COLO829 (cell line): ENCODE results near the gene PCIF1.
"Not testable (repeated sequence)": the region's sequence is repeated elsewhere in the genome, so short reads cannot be mapped to it uniquely, and the experiment has no call there.

ENCODE experiments used
- DNase-seq: peaks from one replicate; pipeline ENCODE4 v3.0.0; 2012; ENCODE audit warnings: low spot score

The PCIF1 gene

DNA sequence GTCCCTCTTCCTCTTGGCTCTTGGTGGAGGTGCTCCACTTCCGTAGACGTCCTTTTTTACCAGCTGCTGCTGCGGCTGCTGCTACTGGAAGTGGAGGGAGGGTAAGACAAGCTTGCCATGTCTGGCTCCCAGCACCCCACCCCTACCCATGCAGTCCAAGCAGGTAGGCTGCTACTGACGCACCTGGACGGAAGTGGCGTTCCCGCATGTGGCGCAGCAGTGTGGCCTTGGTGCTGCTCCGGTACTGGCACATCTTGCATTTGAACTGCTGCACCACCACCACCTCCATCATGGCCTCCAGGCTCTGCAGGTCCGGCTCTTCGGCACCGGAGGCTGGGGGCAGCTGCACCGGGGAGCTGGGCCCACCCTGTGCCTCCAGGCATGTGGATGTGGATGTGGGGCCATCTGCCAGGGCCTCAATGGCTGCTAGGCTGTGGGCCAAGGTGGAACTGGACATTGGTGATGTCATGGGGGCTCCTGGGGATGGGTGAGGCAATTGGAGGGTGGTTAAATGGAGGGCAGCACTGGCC is 33.1 kb downstream of the PCIF1 start:
- DNase-seq, result no peak

DNA sequence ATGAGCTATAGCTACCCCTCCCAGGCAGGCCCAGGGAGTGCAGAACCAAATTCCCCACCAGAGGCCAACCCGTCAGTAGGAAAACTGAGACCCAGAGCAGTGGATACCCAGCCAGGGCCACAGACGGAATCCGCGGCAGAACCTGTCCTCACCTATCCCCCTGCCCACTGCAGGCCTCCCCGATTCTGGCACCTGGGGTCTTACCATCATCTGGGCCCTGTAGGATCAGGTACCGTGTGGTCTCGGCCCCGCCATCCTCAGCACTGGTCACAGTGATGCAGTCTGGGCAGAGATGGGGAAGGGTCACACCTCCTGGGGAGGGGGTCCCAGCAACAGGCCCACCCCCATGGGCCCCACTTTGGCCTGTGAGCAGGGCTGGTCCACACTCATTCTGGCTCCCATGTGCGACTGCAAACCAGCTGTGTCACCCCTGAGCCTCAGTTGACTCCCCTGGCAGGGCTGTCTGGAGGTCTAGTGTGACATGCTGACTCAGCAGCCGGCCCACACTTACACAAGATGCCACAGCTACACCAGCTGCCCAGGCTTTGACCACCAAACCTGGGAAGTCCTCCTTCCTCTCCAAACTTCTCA is 33.7 kb downstream of the PCIF1 start:
- DNase-seq, result no peak

DNA sequence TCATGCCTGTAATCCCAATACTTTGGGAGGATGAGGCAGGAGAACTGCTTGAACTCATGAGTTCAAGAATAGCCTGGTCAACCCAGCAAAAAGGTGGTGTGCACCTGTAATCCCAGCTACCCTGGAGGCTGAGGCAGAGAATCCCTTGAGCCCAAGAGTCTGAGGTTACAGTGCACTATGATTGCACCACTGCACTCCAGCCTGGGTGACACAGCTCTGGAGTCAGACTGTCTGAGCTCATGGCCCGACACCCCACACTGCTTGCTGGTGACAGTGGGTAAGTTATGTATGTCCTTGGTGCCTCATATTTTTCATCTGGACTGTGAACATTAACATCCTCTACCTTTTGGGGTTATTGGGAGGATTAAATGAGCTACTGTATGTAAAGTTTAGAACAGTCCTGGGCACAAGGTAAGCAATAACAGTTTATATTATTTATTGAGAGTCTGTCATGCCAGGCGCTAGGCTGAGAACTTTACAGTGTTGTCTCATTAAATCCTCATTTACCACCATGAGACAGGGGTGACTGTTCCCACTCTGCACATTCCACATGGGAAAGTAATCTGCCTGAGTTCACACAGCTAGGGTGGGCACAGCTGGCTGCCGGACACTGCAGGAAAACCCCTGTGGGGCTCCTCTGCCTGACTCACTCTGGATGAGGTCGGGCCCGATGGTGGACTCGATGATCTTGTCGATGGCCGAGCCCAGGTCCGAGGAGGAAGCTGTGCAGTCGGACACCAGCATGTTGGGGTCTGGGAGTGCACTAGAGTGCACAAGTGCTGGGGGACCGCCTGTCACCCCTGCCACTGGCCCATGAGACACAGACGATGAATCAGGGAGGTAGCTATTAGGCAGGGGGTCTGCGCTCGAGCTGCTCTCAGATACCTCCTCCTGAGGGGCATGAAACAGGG is 34.6 kb downstream of the PCIF1 start:
- DNase-seq, result no peak

DNA sequence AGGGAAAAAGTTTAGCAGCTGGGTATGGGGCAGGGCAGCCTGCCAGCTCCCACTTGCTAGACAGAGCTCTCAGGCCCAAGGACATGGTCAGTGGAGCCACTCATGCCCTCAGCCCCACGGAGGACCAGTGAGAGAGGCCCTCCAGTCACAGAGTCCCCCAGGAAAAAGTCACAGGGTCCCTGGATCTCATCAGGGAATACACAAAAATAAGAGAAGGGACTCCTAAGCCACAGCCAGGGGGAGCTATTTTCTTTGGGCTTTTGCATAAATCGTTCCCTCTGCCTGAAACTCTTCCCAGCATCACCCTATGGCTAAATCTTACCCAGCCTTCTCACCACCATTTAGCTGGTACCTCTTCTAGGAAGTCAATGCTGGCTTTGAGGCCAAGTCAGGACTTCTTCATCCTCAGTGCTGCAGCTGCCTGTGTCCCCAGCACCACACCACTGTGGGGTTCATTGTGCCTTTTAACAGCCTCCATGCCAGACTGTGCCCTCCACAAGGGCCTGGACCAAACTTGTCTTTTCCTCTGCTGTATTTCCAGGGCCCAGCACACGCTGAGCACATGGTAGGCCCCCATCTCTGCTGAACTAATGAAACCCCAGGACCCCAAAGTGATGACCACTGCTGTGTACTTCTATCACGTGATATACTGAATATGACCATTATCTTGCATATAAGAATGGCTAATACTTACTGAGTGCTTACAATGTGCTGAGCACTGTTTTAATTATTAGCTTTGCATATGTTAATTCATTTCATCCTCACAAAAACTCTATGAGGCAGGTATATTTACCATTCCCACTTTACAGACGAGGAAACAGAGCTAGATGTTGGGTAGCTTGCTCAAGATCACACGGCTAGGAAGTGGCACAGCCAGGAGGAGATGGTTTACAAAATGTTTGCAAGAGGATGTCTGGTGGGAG is 35.5 kb downstream of the PCIF1 start:
- peak; percentile 64 for DNase-seq

DNA sequence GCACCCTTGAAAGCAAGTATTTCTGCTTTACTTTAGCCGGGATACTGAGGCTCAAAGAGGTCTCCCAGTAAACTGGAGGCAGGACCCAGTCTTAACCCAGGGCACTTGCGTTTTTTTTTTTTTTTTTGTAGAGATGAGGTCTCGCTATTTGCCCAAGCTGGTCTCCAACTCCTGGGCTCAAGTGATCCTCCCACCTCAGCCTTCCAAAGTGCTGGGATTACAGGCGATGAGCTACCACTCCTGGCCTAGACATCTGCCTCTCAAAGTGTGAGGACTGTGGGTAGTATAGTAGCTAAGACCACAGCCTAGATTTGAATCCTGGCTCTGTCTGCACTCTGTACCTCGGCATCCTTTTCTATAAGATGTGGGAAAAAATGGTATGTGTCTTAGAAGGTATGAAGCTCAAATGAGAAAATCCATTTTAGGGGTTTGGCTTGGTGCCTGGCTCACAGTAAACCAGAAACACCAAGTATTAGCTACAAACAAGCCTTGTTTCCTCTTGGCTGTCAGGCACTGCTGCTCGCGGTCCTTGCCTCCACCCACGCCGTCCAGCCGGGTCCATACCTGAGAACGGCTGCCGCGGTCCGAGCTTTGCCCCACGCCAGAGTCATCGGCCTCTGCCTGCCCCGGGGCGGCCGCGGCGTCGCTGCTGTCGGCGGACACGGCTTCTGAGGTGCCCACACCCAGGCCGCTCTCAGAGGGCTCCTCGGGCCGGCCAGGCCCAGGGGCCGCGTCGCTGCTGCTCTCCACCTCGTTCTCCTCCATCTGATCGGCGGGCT is 36.4 kb downstream of the PCIF1 start:
- no peak for DNase-seq

DNA sequence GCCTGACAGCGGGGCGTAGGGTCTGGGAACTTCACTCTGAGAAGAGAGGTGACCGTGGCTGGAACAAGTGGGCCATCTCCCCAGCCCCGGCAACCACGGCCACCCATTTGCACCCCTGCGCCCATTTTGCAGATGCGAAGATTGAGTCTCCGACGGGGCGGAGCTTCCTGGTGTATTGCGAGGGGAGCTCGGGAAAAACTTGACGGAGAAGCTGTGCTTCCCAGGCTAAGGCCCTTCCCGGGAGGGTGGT is 36.9 kb downstream of the PCIF1 start:
- no peak for DNase-seq

DNA sequence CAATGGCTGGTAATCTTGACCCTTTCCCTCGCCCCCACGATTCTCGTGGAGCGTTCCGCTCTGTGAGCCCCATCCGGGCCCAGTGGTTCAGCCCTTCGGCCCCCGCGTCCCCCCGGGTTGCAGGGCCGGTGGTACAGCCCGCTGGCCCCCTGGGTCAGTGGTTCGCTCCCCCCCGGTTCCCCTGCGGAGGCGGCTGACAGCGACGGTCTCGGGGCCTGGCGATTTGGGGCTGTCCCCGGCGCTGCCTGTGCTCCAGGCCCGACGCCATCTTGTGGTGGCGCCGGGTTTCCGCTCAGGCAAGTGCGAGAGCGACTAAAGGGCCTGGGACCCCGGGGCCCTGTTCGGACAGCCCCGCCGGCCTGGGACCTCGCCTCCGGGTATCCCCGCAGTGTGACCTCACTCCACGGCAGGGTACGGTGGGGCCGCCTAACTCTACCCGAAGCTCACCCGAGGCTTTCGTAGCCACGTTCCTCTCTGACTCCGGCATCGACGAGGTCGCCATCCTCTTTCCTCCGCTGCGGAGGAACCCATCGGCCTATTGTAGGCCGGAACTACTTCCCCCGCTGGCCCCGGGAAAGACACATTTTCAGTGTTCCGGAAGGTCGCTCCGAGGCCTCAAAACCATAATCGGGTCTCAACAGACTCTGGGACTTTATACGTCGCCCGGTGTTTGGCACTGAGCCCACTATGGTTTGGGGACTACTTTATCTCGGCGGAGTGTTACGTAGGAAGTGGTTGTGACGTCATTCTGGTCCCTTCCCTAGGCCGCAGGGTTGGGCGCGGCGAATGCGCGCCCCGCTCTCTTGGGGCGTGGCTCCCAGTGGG is 37.4 kb downstream of the PCIF1 start, which contains the start of gene ZNF335:
TSS of gene ZNF335 (minus strand) at position 529 of the 825 bp plus-strand sequence. CDS start 793 bp downstream, outside the sequence.
- DNase-seq, result peak; percentile 97

DNA sequence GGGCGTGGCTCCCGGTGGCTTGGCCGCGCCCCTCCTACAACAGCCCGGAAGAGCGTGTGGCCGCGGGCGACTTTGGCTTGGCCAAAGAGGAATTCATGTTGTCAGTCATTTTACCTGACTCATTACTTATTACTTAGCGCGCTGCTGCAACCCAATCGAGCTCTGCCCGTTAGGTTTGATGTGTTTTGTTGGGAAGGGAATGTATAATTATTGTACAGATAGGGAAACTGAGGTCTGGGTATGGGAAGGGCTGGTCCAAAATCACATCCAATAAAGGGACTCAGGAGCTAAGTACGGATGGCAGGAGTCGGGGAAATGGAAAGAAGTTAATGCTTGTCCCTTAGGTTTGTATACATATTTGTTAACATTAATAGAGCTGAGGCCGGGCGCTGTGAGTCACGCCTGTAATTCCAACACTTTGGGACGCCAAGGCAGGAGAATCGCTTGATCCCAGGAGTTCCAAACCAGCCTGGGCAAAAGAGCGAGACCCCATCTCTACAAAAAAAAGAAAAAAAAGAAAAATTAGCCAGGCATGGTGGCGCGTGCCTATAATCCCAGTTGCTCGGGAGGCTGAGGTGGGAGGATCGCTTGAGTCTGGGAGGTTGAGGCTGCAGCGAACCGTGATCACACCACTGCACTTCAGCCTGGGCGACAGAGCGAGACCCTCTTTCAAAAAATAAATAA is 38.2 kb downstream of the PCIF1 start:
- DNase-seq, result peak; percentile 99

DNA sequence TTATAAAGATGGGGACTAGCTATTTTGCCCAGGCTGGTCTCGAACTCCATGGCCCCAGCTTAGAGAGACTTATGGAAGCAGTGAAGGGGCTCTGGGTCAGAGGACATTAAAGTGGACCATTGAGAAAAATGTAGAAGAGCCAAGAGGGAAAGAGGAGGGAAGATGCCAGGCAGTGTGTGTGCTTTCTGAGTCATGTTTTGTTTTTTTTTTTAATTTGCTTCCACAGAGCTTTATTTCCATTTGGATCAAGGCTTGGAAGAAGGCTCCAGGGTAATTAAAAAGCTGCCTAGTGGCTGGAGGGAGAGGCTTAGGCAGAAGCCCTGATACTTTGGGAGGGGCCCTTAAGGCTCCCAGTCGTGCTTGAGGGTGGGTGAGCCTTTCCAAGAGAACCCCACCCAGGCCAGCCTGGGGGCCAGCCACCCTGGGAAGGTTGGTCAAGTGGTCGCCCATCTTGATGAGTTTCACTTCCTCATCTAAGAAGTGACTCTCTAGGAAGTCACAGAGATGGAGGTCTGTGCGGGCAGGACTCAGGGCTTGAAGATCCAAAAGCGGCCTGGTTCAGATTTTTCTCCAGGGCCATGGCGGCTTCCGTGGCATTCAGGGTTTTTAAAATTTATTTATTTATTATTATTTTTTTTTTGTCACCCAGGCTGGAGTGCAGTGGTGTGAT is 40.5 kb downstream of the PCIF1 start:
- no peak for DNase-seq

DNA sequence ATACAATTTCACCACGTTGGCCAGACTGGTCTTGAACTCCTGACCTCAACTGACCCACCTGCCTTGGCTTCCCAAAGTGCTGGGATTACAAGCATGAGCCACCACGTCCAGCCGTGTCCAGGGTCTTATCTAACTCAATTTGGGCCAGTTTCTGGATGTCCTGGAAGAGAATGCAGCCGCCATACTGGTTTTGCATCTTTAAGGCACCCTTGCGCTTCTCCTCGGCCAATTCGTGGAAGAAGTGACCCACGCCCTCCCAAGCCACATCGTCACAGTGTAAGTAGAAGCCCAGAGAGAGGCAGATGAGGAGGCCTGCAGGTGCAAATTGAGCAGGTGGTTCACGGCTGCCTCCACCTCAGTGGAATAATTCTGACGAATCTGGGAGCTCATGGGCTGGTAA is 41.2 kb downstream of the PCIF1 start:
- DNase-seq, result no peak

DNA sequence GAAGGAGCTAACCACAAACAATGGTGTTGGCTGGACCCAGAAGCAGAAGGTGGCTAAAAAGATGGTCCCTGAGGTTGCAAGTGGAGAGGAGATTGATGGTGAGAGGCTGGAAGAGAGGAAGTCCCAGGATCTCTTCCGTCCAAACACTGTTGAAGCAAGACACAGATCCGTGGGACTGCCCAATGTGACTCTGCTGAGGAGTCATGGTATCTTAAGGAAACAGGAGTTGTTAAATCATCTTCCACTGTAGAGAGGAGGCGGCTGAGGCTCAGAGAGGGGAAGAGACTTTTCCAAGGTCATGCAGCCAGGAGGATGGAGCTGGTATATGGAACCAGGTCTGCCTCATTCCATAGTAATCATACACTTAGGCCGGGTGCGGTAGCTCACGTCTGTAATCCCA is 41.6 kb downstream of the PCIF1 start:
- no peak for DNase-seq

DNA sequence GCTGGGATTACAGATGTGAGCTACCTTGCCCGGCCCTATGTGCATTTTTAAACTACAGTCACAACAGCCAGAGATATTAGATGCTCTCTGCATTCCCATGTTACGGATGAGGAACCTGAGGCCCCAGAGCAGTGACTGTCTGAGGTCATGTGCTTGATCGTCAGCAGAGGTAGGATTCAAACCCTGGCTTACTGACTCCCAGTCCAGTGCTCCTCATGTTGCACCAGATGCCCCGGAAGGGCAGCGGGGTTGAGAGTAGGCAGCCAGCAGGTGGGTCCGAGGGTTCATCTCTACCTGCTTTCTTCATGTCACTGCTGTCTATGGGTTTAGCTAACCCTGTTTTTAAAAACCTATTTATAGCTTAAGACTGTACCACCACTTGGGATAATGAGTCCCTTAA is 46.8 kb downstream of the PCIF1 start:
- DNase-seq, result no peak

DNA sequence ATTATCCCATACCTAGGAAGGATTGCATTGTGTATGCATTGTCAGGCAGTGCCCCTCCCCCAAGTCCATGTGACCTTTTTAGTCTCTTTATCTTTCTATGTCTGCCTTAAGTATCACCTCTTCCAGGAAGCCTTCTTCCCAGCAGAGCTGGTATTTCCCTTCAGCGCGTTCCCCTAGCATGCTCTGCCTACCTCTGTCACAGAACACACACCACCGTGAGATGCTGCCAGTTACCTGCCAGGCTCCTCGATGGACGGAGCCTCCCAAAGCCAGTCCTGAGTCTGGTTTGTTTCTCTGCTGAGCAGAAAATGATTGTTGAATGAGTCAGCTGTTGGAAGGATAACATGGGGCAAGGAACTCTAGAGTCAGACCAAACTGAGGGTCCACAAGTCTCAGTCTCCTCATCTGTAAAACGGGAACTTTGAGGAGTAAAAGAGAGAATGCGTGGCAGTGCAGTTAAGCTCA is 48.8 kb downstream of the PCIF1 start:
- no peak for DNase-seq

DNA sequence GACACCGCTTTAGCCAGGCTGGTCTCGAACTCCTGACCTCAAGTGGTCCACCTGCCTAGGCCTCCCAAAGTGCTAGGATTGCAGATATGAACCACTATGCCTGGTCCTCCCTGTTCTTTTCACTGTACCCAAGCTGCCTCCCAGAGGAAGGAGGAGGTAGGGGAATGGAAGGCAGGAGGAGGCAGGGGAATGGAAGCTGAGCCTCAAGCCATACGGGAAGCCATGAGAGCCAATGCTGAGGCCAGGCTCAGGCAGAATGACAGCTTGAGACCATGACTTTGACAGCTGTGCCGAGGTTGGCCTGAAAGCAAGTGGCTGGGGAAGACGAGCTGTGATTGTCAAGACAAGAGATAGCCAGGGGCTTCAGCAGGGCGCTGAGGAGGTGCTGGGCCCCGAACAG is 51.1 kb downstream of the PCIF1 start:
- DNase-seq, result no peak

DNA sequence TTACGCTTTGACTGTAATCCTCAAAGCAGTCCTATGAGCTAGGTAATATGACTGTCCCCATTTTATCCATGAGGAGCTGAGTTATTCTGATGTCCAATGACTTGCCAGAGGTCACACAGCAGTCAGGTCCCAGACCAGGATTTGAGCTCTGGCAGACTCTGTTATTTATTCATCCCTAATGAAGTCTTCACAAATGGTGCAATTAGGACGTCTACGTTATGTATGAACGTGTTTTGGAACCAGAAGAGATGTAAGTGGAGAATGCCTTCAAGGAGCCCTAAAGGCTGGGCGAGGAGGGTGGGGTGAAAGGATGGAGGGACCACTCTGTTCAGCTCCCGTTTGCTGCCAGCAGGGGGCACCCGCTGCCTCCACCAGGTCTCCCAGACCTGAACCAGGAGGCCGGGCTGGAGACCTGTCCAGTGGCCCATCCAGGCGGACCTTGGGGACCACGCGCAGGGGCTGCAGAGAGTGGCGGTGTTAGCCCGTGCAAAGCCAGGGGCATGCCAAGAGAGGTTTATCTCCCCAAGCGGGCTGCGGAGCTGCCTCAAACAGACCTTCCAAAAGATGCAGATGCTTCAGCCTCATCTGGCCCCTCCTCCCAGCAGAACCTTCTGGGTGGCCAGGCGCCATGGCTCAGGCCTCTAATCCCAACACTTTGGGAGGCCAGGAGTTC is 52.8 kb downstream of the PCIF1 start:
- peak; percentile 75 for DNase-seq

DNA sequence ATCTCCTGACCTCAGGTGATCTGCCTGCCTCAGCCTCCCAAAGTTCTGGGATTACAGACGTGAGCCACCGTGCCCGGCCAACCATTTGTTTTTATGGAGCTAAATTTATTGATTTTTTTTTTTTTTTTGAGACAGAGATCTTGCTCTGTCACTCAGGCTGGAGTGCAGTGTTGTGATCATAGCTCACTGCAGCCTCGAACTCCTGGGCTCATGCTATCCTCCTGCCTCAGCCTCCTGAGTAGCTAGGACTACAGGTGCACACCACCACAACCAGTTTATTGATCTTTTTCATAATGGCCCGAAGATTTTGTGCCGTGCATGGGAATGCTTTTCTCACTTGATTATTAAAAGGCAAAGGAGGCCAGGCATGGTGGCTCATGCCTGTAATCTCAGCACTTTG is 54.3 kb downstream of the PCIF1 start:
- DNase-seq, result not testable (repeated sequence)

DNA sequence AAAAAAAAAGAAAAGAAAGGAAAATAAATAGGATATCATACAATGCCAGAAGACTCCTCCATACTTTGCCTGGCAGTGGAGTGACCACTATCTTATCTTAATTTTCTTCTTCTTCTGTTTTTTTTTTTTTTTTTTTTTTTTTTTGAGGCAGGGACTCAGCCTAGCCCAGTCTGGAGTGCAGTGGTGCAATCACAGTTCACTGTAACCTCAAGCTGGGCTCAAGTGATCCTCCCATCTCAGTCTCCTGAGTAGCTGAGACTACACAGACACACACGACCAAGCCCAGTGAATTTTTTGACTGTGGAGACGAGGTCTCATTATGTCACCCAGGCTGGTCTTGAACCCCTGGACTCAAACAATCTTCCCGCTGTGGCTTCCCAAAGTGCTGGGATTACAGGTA is 57.1 kb downstream of the PCIF1 start:
- DNase-seq, result no peak

DNA sequence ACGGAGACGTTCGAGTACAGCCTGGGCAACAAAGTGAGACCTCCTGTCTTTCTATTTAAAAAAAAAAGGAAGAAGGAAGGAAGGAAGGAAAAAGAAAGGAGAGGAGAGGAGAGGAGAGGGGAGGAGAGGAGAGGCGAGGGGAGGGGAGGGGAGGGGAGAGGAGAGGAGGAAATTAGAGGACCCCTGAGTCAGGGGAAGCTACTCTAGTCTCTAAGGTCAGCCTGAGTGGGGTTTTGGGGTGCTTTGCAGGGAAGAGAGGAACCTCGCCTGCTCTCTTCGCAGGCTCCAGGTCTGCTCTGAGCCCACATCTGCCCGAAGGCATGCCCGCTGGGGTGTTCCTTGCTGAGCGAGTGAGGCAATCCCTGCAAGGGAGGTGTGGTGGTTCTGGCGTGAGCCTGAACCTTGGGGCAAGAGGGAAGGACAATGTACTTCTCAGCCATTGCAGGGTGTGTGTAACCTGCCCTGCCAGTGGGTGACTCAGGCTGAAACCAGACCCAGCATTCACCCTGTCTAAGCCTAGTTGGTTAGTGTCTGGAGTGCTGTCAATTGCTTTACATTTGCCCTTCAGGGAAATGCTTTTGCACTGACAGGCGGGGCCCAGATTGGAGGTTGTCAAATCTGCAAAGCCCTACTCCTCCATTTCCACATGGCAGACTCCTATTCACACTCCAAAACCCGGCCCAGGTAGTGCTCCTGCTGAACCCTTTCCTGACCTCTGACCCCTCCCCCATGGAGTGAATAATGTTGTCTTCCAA is 58.9 kb downstream of the PCIF1 start:
- DNase-seq, result peak; percentile 77
